Suprapubic skin (tissue), 4 donors: ENCODE data around the gene KCNK13. TPM values are rescaled to one million over a fixed set of nuclear protein-coding genes. Genes with fewer than 3 reads are reported as not detected.
A peak's percentile ranks its signal among the peaks of the same experiment; 100 is the strongest.

Source experiments
- DNase-seq, 2 donors: peaks; one replicate each; pipeline ENCODE4 v3.0.0-alpha.2; 2019; ENCODE audit warnings: low spot score in 2 of 2
- H3K27ac ChIP-seq: fragments of 200-600 bp; sonication (generic); one replicate; pipeline ENCODE4 v1.5.1; 2019
- H3K27me3 ChIP-seq: fragments of 200-600 bp; sonication (generic); one replicate; pipeline ENCODE4 v1.5.1; 2019
- H3K36me3 ChIP-seq: fragments of 200-600 bp; sonication (generic); one replicate; pipeline ENCODE4 v1.5.1; 2019
- H3K4me1 ChIP-seq: fragments of 200-600 bp; sonication (generic); one replicate; pipeline ENCODE4 v1.5.1; 2019
- H3K4me3 ChIP-seq: fragments of 200-600 bp; sonication (generic); one replicate; pipeline ENCODE4 v1.5.1; 2019; ENCODE audit warnings: mild to moderate bottlenecking
- H3K9me3 ChIP-seq: fragments of 200-600 bp; sonication (generic); one replicate; pipeline ENCODE4 v1.5.1; 2019
- CTCF ChIP-seq, 2 donors: fragments of 200-600 bp in 1 of 2; fragments of 450-650 bp in 1 of 2; sonication (generic) in 1 of 2; IDR thresholded peaks; one replicate each; pipeline ENCODE4 v1.5.1; 2016 to 2019; ENCODE audit warnings: antibody characterized with exemption in 2 of 2, mild to moderate bottlenecking in 1 of 2, moderate library complexity in 1 of 2
- EP300 ChIP-seq: sonication (generic); formaldehyde crosslinking; IDR thresholded peaks from one replicate; pipeline ENCODE4 v1.6.1; 2017; ENCODE audit warnings: antibody characterized with exemption
- POLR2A ChIP-seq, 2 donors: fragments of 450-650 bp; IDR thresholded peaks; one replicate each; pipeline ENCODE4 v1.6.1; 2017; ENCODE audit warnings: antibody characterized with exemption in 2 of 2, mild to moderate bottlenecking in 2 of 2, moderate library complexity in 2 of 2
- POLR2AphosphoS5 ChIP-seq, 3 donors: sonication (generic); formaldehyde crosslinking; IDR thresholded peaks; one replicate each; pipeline ENCODE4 v1.6.1; 2017; ENCODE audit warnings: antibody characterized with exemption in 3 of 3
- WGBS: methylation state at CpG from one replicate; pipeline ENCODE4 v1.1.5; 2018; 5-methylcytosine and 5-hydroxymethylcytosine counted together
- total RNA-seq, 4 donors: library from RNA; depleted of rRNA; stranded (reverse); fragments of >200 nt; gene quantifications; one replicate each; pipeline ENCODE4 v1.1.0, GENCODE V29; 2016

The KCNK13 gene
- total RNA-seq, 4 donors from 2014 or later = 0.48 TPM; not detected in 3

DNA sequence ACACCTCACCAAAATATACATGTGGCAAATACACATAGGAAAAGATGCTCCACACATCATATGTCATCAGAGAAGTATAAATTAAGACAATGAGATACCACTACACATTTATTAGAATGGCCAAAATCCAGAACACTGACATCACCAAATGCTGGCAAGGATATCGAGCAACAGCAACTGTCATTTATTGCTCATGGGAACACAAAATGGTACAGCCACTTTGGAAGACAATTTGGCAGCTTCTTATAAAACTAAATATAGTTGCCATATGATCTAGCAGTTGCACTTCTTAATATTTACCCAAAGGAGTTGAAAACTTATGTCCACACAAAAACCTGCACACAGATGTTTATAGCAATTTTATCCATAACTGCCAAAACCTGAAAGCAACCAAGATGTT is 7.0 kb upstream of the KCNK13 start:
- H3K27ac ChIP-seq = no peak overlapping the region
- no peaks in the 10 kb centered on the region for H3K4me1 ChIP-seq
- no peak overlapping the region for H3K4me3 ChIP-seq
- no peaks in the 10 kb centered on the region for H3K9me3 ChIP-seq
- H3K36me3 ChIP-seq = no peaks in the 10 kb centered on the region
- 23% methylated on average over 1 of the region's 1 CpG for whole genome bisulfite sequencing
- no peak for DNase-seq
- peaks cover 46% of the 10 kb centered on the region for H3K27me3 ChIP-seq
- TF ChIP-seq CTCF (IDR thresholded peaks at IDR 0.05) = no peak
- TF ChIP-seq POLR2A (IDR thresholded peaks at IDR 0.05) = no peak
- TF ChIP-seq POLR2AphosphoS5 (IDR thresholded peaks at IDR 0.05) = no peak
- no peak for TF ChIP-seq EP300

GRCh38 chr14:90056826-90057225 is 5.0 kb upstream of the KCNK13 start:
- Histone ChIP-seq H3K4me1 (peaks cover 19% of the 10 kb centered on the region), H3K4me3 (no peak overlapping the region), H3K27me3 (peaks cover 65% of the 10 kb centered on the region), H3K9me3 (no peaks in the 10 kb centered on the region), H3K36me3 (no peaks in the 10 kb centered on the region), H3K27ac (no peak overlapping the region)
- TF ChIP-seq EP300 (no peak), POLR2A (IDR thresholded peaks at IDR 0.05) (no peak), POLR2AphosphoS5 (IDR thresholded peaks at IDR 0.05) (no peak), CTCF (IDR thresholded peaks at IDR 0.05) (no peak)
- whole genome bisulfite sequencing = 56% methylated on average over 8 of the region's 8 CpGs
- DNase-seq = no peak

DNA sequence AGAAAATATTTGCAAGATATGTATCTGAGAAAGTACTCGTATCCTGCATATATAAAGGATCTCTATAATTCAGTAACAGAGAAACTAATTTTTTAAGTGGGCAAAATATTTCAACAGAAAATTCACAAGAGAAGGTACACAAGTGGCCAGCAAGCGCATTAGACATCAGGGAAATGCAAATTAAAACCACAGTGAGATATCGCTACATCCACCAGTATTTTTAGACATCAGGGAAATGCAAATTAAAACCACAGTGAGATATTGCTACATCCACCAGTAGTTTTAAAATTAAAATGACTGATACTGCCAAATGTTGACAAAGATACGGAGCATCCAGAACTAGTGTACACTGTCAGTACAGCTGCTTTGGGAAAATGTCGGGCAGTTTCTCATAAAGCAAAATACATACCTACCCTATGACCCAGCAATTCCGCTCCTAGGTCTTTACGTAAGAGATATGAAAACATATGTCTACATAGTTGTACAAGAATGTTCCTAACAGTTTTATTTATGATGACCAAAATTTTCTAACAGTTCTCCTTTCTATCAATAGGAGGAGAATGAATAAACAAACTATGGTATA is 2.8 kb upstream of the KCNK13 start:
- H3K27ac ChIP-seq = no peak overlapping the region
- H3K36me3 ChIP-seq = no peaks in the 10 kb centered on the region
- H3K9me3 ChIP-seq = no peaks in the 10 kb centered on the region
- no peak for DNase-seq
- H3K4me3 ChIP-seq = no peak overlapping the region
- H3K4me1 ChIP-seq = peaks cover 27% of the 10 kb centered on the region
- WGBS = 83% methylated on average over 7 of the region's 7 CpGs
- TF ChIP-seq CTCF (IDR thresholded peaks at IDR 0.05) = no peak
- H3K27me3 ChIP-seq = peaks cover 71% of the 10 kb centered on the region

DNA sequence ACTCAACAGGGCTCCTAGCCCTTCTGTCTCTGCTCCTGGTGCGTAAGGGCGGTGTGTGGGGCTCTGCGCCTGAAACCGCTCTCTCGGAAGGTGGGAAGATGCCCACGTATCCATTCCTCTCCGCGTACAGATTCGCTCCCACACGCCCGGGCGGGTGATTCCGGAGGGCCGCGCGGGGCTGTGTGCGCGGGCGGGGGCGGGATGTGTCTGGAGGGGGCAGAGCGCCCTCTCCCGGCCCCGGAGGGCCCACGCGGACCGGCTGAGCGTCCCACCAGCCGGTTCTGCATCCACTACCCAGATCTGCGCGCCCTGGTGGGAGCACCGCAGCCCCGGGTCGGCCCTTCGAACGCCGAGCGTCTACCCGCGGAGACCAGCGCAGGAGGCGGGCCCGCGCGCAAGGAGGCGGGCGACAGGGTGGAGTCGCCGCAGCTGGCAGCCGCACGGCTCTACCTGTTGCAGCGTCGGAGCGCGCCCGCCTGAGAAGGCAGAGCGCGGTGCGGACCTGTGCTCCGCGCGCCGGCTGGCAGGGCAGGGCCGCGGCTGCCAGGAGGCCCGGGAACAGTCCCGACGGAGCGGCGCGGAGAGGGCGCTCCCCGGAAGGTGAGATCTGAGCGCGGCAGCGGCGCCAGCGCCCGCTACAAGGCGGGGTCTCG is 1.4 kb upstream of the KCNK13 start:
- peaks cover 27% of the 10 kb centered on the region for H3K4me1 ChIP-seq
- peak overlapping the region; percentile 54 for H3K4me3 ChIP-seq
- no peak overlapping the region for H3K27ac ChIP-seq
- no peak for DNase-seq
- peaks cover 59% of the 10 kb centered on the region for H3K27me3 ChIP-seq
- TF ChIP-seq CTCF (IDR thresholded peaks at IDR 0.05) (peak in 1 of 2 donors; percentile 32), EP300 (no peak), POLR2AphosphoS5 (IDR thresholded peaks at IDR 0.05) (no peak)
- WGBS = 0% methylated on average over 4 of the region's 80 CpGs
- no peaks in the 10 kb centered on the region for H3K36me3 ChIP-seq
- H3K9me3 ChIP-seq = no peaks in the 10 kb centered on the region

- H3K27ac ChIP-seq = no peak overlapping the region
- TF ChIP-seq POLR2A (IDR thresholded peaks at IDR 0.05) = no peak
- TF ChIP-seq EP300 = no peak
- no peak for TF ChIP-seq POLR2AphosphoS5 (IDR thresholded peaks at IDR 0.05)
- TF ChIP-seq CTCF (IDR thresholded peaks at IDR 0.05) = no peak
- no peaks in the 10 kb centered on the region for H3K9me3 ChIP-seq
- no peak for DNase-seq
- H3K36me3 ChIP-seq = no peaks in the 10 kb centered on the region
- peaks cover 27% of the 10 kb centered on the region for H3K4me1 ChIP-seq
- WGBS = 1% methylated on average over 19 of the region's 60 CpGs
- H3K4me3 ChIP-seq = peak overlapping the region; percentile 54
- peaks cover 59% of the 10 kb centered on the region for H3K27me3 ChIP-seq
Measured at GRCh38 chr14:90060965-90061684, 669 bp upstream of the KCNK13 start.
